CD14-positive monocyte (primary cell): ENCODE results near the gene THSD7A. TPM values are rescaled to one million over a fixed set of nuclear protein-coding genes. Genes with fewer than 3 reads are reported as not detected.

ENCODE experiments used
- DNase-seq, 3 donors: peaks; one replicate each; pipeline ENCODE4 v3.0.0-alpha.2; 2011 to 2022
- H2AFZ ChIP-seq: 2 replicates; pipeline ENCODE4 v1.6.0; 2012; ENCODE audit warnings: mild to moderate bottlenecking, low read depth, low read length, inconsistent platforms; ENCODE audit not compliant: insufficient read depth, poor library complexity, severe bottlenecking
- H3K27ac ChIP-seq, 2 donors: 1 replicate in 1 of 2; 2 replicates in 1 of 2; pipeline ENCODE4 v1.5.1; 2012 to 2013; ENCODE audit warnings: low read length in 2 of 2, control low read depth in 1 of 2, inconsistent platforms in 1 of 2, low read depth in 1 of 2, mild to moderate bottlenecking in 1 of 2
- H3K27me3 ChIP-seq, 2 donors: one replicate each; pipeline versions ENCODE4 v1.6.0 to v1.6.1; 2011 to 2013; ENCODE audit warnings: low read length in 2 of 2; ENCODE audit not compliant: control insufficient read depth in 2 of 2, insufficient read depth in 2 of 2
- H3K36me3 ChIP-seq, 2 donors: replicated peaks in 1 of 2; 1 replicate in 1 of 2; 2 replicates in 1 of 2; pipeline versions ENCODE4 v1.5.1 to v1.6.1; 2012 to 2013; ENCODE audit warnings: low read length in 2 of 2, control low read depth in 1 of 2, inconsistent platforms in 1 of 2, mild to moderate bottlenecking in 1 of 2; ENCODE audit not compliant: insufficient read depth in 2 of 2, control insufficient read depth in 1 of 2
- H3K4me1 ChIP-seq, 2 donors: 1 replicate in 1 of 2; 2 replicates in 1 of 2; pipeline versions ENCODE4 v1.5.1 to v1.6.1; 2012 to 2013; ENCODE audit warnings: low read length in 2 of 2, control low read depth in 1 of 2, inconsistent platforms in 1 of 2, mild to moderate bottlenecking in 1 of 2, moderate library complexity in 1 of 2; ENCODE audit not compliant: insufficient read depth in 2 of 2, control insufficient read depth in 1 of 2
- H3K4me2 ChIP-seq: replicated peaks from 2 replicates; pipeline ENCODE3; 2012; ENCODE audit warnings: low read length, moderate library complexity, mild to moderate bottlenecking; ENCODE audit not compliant: poor library complexity, severe bottlenecking; ENCODE audit errors: extremely low read depth
- H3K4me3 ChIP-seq, 3 experiments: fragments of 200-600 bp in 1 of 3; sonication (generic) in 1 of 3; replicated peaks in 1 of 3; 1 replicate in 2 of 3; 2 replicates in 1 of 3; pipeline ENCODE4 v1.5.1; 2011 to 2013; ENCODE audit warnings: low read length in 3 of 3, mild to moderate bottlenecking in 3 of 3, control low read depth in 2 of 3, low read depth in 2 of 3, inconsistent platforms in 1 of 3, moderate library complexity in 1 of 3
- H3K79me2 ChIP-seq: 2 replicates; pipeline ENCODE4 v1.6.0; 2012; ENCODE audit warnings: mild to moderate bottlenecking, control low read depth, inconsistent platforms, low read length, moderate library complexity; ENCODE audit not compliant: insufficient read depth
- H3K9ac ChIP-seq: 2 replicates; pipeline ENCODE4 v1.6.0; 2017; ENCODE audit warnings: low read length, mild to moderate bottlenecking; ENCODE audit not compliant: insufficient read depth, poor library complexity, severe bottlenecking
- H3K9me3 ChIP-seq, 2 donors: replicated peaks in 1 of 2; 1 replicate in 1 of 2; 2 replicates in 1 of 2; pipeline versions ENCODE4 v1.5.1 to v1.6.1; 2012 to 2013; ENCODE audit warnings: low read length in 2 of 2, control low read depth in 1 of 2; ENCODE audit not compliant: control insufficient read depth in 1 of 2, insufficient read depth in 1 of 2
- H4K20me1 ChIP-seq: 2 replicates; pipeline ENCODE4 v1.6.0; 2012; ENCODE audit warnings: mild to moderate bottlenecking, low read length, control low read depth, moderate library complexity; ENCODE audit not compliant: insufficient read depth
- H3K27ac Mint-ChIP-seq, 7 donors: one replicate each; pipeline ENCODE4 v1.8.0; 2020; ENCODE audit warnings: mild to moderate bottlenecking in 7 of 7, mixed read lengths in 7 of 7, moderate library complexity in 6 of 7, inconsistent platforms in 2 of 7
- H3K27me3 Mint-ChIP-seq, 3 donors: one replicate each; pipeline ENCODE4 v1.8.0; 2021 to 2022; ENCODE audit warnings: low read depth in 3 of 3, mild to moderate bottlenecking in 3 of 3, mixed read lengths in 3 of 3, moderate library complexity in 3 of 3, inconsistent platforms in 1 of 3
- H3K36me3 Mint-ChIP-seq, 2 donors: one replicate each; pipeline ENCODE4 v1.8.0; 2020; ENCODE audit warnings: mixed read lengths in 2 of 2, inconsistent platforms in 1 of 2, mild to moderate bottlenecking in 1 of 2
- H3K4me1 Mint-ChIP-seq: one replicate; pipeline ENCODE4 v1.8.0; 2020; ENCODE audit warnings: mild to moderate bottlenecking, mixed read lengths
- H3K4me3 Mint-ChIP-seq, 2 donors: one replicate each; pipeline ENCODE4 v1.8.0; 2020; ENCODE audit warnings: mild to moderate bottlenecking in 2 of 2, mixed read lengths in 2 of 2, moderate library complexity in 1 of 2
- H3K9me3 Mint-ChIP-seq, 7 donors: one replicate each; pipeline ENCODE4 v1.8.0; 2020 to 2022; ENCODE audit warnings: mixed read lengths in 7 of 7, mild to moderate bottlenecking in 6 of 7, moderate library complexity in 6 of 7, inconsistent platforms in 2 of 7
- WGBS: methylation state at CpG from one replicate; pipeline ENCODE4 v1.1.5; 2013; ENCODE audit warnings: missing lambda C conversion rate; ENCODE audit not compliant: insufficient coverage; 5-methylcytosine and 5-hydroxymethylcytosine counted together
- intact Hi-C, 2 donors: fragments of 100-400 bp; cut with micrococcal nuclease; formaldehyde crosslinking; loops; one replicate each; pipeline versions ENCODE4 v1.15.0 to v1.15.1; 2023
- polyA plus RNA-seq, 3 donors: library from polyadenylated mRNA; depleted of rRNA in 1 of 3; unstranded in 2 of 3; stranded (reverse) in 1 of 3; fragments of 300-500 nt in 2 of 3; fragments of >200 nt in 1 of 3; fragmentation: Illumina TruSeq in 2 of 3; gene quantifications; 1 replicate in 2 of 3; 2 replicates in 1 of 3; pipeline ENCODE4 v1.2.3, GENCODE V29; 2012 to 2021
- TF ChIP-seq, protein P1 (sequence below): fragments of 200-600 bp; IDR thresholded peaks from one replicate; pipeline ENCODE4 v1.8.0; 2022; ENCODE audit warnings: antibody characterized with exemption, mild to moderate bottlenecking

The THSD7A gene
- polyA plus RNA-seq, 3 donors, result under 0.01 TPM; not detected in 2

DNA sequence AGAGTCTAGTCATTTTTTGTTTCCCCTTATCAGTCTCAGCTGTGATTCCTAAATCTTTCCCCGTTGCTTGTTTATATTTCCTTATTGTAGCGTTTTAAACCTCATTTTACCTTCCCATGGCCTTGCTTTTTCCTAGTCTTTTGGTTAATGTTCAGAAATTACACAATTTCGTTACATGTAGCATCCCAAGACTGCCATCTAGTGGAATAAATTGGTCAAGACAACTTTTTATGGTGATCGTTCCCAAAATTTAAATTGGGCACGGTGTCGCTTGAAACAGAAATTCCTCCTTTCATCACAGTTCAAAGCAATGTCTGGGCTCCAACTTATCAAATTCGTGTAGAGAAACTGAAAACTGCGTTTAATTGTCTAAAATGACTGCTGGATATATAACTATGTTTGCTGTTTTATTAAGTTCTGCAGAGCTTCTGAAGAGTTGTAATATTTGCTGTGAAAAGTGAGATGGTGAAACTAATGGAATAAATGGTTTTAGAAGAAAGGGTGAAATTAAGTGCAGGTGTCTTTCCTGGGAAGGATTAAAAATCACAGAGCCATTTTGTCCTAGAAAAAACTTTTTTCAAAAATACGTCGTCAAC is 488.1 kb downstream of the THSD7A start:
- intact Hi-C loops, result no loop called here
- peaks cover 15% of the 10 kb centered on the region for H3K4me1 Mint-ChIP-seq
- H3K9me3 Mint-ChIP-seq, result no peaks in the 10 kb centered on the region
- peak overlapping the region in 1 of 2 donors; percentile 54 for H3K4me3 Mint-ChIP-seq
- peak; percentile 6 to 37 (median 31) for DNase-seq
- H3K36me3 Mint-ChIP-seq, result no peaks in the 10 kb centered on the region
- Histone ChIP-seq H3K4me1 (peaks cover 0 to 4% of the 10 kb centered on the region in 2 donors), H3K36me3 (no peaks in the 10 kb centered on the region), H3K4me3 (no peak overlapping the region), H3K4me2 (no peak overlapping the region), H3K9me3 (no peaks in the 10 kb centered on the region), H3K79me2 (no peaks in the 10 kb centered on the region), H2AFZ (peak overlapping the region; percentile 9), H3K27ac (no peak overlapping the region), H4K20me1 (no peaks in the 10 kb centered on the region), H3K27me3 (no peaks in the 10 kb centered on the region), H3K9ac (no peak overlapping the region)
- H3K27ac Mint-ChIP-seq, result no peak overlapping the region
- TF ChIP-seq, protein P1, sequence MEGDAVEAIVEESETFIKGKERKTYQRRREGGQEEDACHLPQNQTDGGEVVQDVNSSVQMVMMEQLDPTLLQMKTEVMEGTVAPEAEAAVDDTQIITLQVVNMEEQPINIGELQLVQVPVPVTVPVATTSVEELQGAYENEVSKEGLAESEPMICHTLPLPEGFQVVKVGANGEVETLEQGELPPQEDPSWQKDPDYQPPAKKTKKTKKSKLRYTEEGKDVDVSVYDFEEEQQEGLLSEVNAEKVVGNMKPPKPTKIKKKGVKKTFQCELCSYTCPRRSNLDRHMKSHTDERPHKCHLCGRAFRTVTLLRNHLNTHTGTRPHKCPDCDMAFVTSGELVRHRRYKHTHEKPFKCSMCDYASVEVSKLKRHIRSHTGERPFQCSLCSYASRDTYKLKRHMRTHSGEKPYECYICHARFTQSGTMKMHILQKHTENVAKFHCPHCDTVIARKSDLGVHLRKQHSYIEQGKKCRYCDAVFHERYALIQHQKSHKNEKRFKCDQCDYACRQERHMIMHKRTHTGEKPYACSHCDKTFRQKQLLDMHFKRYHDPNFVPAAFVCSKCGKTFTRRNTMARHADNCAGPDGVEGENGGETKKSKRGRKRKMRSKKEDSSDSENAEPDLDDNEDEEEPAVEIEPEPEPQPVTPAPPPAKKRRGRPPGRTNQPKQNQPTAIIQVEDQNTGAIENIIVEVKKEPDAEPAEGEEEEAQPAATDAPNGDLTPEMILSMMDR, result peak; percentile 80
- no CpG with 5 or more reads among the region's 10 CpGs for WGBS
- H3K27me3 Mint-ChIP-seq, result peaks cover 0 to 3% (median 0%) of the 10 kb centered on the region in 3 donors

DNA sequence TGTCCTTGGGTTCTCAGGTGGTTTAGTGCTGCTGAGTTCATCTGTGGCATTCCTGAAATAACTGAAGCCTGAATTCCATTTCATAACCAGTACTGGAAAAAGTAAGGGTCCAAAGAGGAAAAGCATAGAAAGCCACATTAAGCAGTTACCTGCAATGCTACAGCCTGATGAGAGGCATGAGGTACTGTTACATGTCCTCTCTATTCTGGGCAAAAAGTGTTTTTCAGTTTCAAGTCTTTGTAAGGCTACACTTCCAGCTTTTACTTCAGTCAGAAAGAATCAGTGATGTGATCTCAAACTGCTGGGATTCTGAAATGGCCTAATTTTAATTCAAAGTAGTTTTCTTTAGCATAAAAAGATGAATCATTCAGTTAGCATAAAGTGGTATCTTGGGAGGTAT is 488.9 kb downstream of the THSD7A start:
- TF ChIP-seq, protein P1, result no peak
- H3K79me2 ChIP-seq, result no peaks in the 10 kb centered on the region
- Mint-ChIP-seq H3K36me3 (no peaks in the 10 kb centered on the region), H3K27ac (no peak overlapping the region), H3K4me3 (no peak overlapping the region), H3K27me3 (peaks cover 0 to 3% (median 0%) of the 10 kb centered on the region in 3 donors), H3K4me1 (peaks cover 14% of the 10 kb centered on the region), H3K9me3 (no peaks in the 10 kb centered on the region)
- no peak for DNase-seq
- no peak overlapping the region for H3K27ac ChIP-seq
- H3K27me3 ChIP-seq, result no peaks in the 10 kb centered on the region
- peaks cover 0 to 4% of the 10 kb centered on the region in 2 donors for H3K4me1 ChIP-seq
- intact Hi-C loops, result no loop called here
- H3K4me3 ChIP-seq, result no peak overlapping the region
- no peaks in the 10 kb centered on the region for H3K36me3 ChIP-seq
- no peaks in the 10 kb centered on the region for H3K9me3 ChIP-seq
- H2AFZ ChIP-seq, result peak overlapping the region; percentile 9
- H3K9ac ChIP-seq, result no peak overlapping the region
- H3K4me2 ChIP-seq, result no peak overlapping the region
- H4K20me1 ChIP-seq, result no peaks in the 10 kb centered on the region
